B cell (primary cell): ENCODE data around the gene ROR2. TPM values are rescaled to one million over a fixed set of nuclear protein-coding genes. Genes with fewer than 3 reads are reported as not detected.

Experiments
- ATAC-seq: fragments of 200-7000 bp; cut with Tn5 transposase; one replicate; pipeline ENCODE4 v1.10.0; 2021; ENCODE audit warnings: low read depth, mild to moderate bottlenecking, moderate number of reproducible peaks, moderate library complexity
- CTCF ChIA-PET: fragments of 350-600 bp; sonication (Branson Sonifier 250); formaldehyde crosslinking; loops from one replicate; lab custom pipeline; 2021; ENCODE audit warnings: antibody characterized with exemption, inconsistent platforms; lab: Charles Lee
- POLR2A ChIA-PET: fragments of 350-600 bp; sonication (Branson Sonifier 250); formaldehyde crosslinking; loops from one replicate; lab custom pipeline; 2021; ENCODE audit warnings: antibody characterized with exemption; lab: Charles Lee
- DNase-seq: peaks from one replicate; pipeline ENCODE4 v3.0.0; 2013
- H2AFZ ChIP-seq: 2 replicates; pipeline ENCODE4 v1.6.1; 2012; ENCODE audit warnings: mild to moderate bottlenecking, low read depth, low read length; ENCODE audit not compliant: insufficient read depth, poor library complexity, severe bottlenecking
- H3K27ac ChIP-seq, 2 donors: 1 replicate in 1 of 2; 2 replicates in 1 of 2; pipeline ENCODE4 v1.5.1; 2012 to 2013; ENCODE audit warnings: low read length in 2 of 2, mild to moderate bottlenecking in 2 of 2, moderate library complexity in 1 of 2
- H3K27me3 ChIP-seq, 4 experiments: fragments of 200-600 bp in 1 of 4; sonication (generic) in 1 of 4; replicated peaks in 1 of 4; 1 replicate in 2 of 4; 2 replicates in 2 of 4; pipeline versions ENCODE4 v1.6.1 to v1.7.0; 2013 to 2016; ENCODE audit warnings: low read length in 3 of 4, mild to moderate bottlenecking in 2 of 4, mixed read lengths in 1 of 4, moderate library complexity in 1 of 4; ENCODE audit not compliant: insufficient read depth in 4 of 4, control insufficient read depth in 3 of 4; ENCODE audit errors: control extremely low read depth in 1 of 4
- H3K36me3 ChIP-seq, 2 experiments: replicated peaks in 1 of 2; 1 replicate in 1 of 2; 2 replicates in 1 of 2; pipeline versions ENCODE4 v1.6.1 to v1.7.1; 2013; ENCODE audit warnings: low read length in 1 of 2; ENCODE audit not compliant: insufficient read depth in 2 of 2, control insufficient read depth in 1 of 2; ENCODE audit errors: control extremely low read depth in 1 of 2, extremely low read depth in 1 of 2
- H3K4me1 ChIP-seq, 2 donors: fragments of 200-600 bp in 1 of 2; sonication (generic) in 1 of 2; 1 replicate in 1 of 2; 2 replicates in 1 of 2; pipeline versions ENCODE4 v1.5.1 to v1.6.1; 2013 to 2017; ENCODE audit warnings: low read length in 2 of 2; ENCODE audit not compliant: control insufficient read depth in 2 of 2, insufficient read depth in 2 of 2
- H3K4me2 ChIP-seq: replicated peaks from 2 replicates; pipeline ENCODE3; 2012; ENCODE audit warnings: mild to moderate bottlenecking, low read depth, low read length; ENCODE audit not compliant: poor library complexity, severe bottlenecking
- H3K4me3 ChIP-seq, 5 experiments: fragments of 200-600 bp in 1 of 5; sonication (generic) in 1 of 5; 1 replicate in 3 of 5; 2 replicates in 2 of 5; pipeline versions ENCODE4 v1.5.1 to v1.7.0; 2011 to 2016; ENCODE audit warnings: low read length in 4 of 5, mild to moderate bottlenecking in 4 of 5, low read depth in 2 of 5, control low read depth in 1 of 5, moderate library complexity in 1 of 5; ENCODE audit not compliant: insufficient read depth in 1 of 5; ENCODE audit errors: control extremely low read depth in 1 of 5, extremely low read depth in 1 of 5
- H3K79me2 ChIP-seq: fragments of 200-600 bp; sonication (generic); one replicate; pipeline ENCODE4 v1.6.0; 2016; ENCODE audit warnings: low read length; ENCODE audit not compliant: control insufficient read depth, insufficient read depth
- H3K9ac ChIP-seq: fragments of 200-600 bp; sonication (generic); 2 replicates; pipeline ENCODE4 v1.6.1; 2017; ENCODE audit warnings: mild to moderate bottlenecking, low read length, moderate library complexity
- H3K9me3 ChIP-seq, 3 donors: one replicate each; pipeline versions ENCODE4 v1.6.1 to v1.7.1; 2013; ENCODE audit warnings: low read length in 2 of 3; ENCODE audit not compliant: control insufficient read depth in 2 of 3, insufficient read depth in 1 of 3; ENCODE audit errors: control extremely low read depth in 1 of 3
- H4K20me1 ChIP-seq: 2 replicates; pipeline ENCODE4 v1.6.0; 2012; ENCODE audit warnings: mild to moderate bottlenecking, low read length; ENCODE audit not compliant: insufficient read depth, control insufficient read depth, poor library complexity, severe bottlenecking
- H3K27ac Mint-ChIP-seq: one replicate; pipeline ENCODE4 v1.8.0; 2021; ENCODE audit warnings: mixed read lengths
- H3K27me3 Mint-ChIP-seq: one replicate; pipeline ENCODE4 v1.8.0; 2021; ENCODE audit warnings: mixed read lengths
- H3K4me1 Mint-ChIP-seq: one replicate; pipeline ENCODE4 v1.8.0; 2021; ENCODE audit warnings: mixed read lengths
- H3K4me3 Mint-ChIP-seq: one replicate; pipeline ENCODE4 v1.8.0; 2021; ENCODE audit warnings: mixed read lengths
- H3K9me3 Mint-ChIP-seq: one replicate; pipeline ENCODE4 v1.8.0; 2022; ENCODE audit warnings: mixed read lengths; ENCODE audit not compliant: insufficient read depth
- CTCF ChIP-seq: fragments of 200-600 bp; IDR thresholded peaks from one replicate; pipeline ENCODE4 v1.8.0; 2022; ENCODE audit warnings: antibody characterized with exemption, mild to moderate bottlenecking
- EZH2 ChIP-seq: IDR thresholded peaks from 2 replicates; pipeline ENCODE4 v1.6.1; 2012; ENCODE audit warnings: borderline replicate concordance, low read depth, mild to moderate bottlenecking, moderate library complexity, low read length; ENCODE audit not compliant: insufficient read depth, poor library complexity, severe bottlenecking
- WGBS: methylation state at CpG from one replicate; pipeline ENCODE4 v1.1.5; 2013; ENCODE audit warnings: missing lambda C conversion rate; ENCODE audit not compliant: insufficient coverage; 5-methylcytosine and 5-hydroxymethylcytosine counted together
- intact Hi-C: fragments of 100-400 bp; cut with micrococcal nuclease; formaldehyde crosslinking; loops from one replicate; pipeline ENCODE4 v1.10.0; 2022
- polyA plus RNA-seq: library from polyadenylated mRNA; depleted of rRNA; stranded (reverse); fragments of >200 nt; gene quantifications from 2 replicates; pipeline ENCODE4 v1.2.3, GENCODE V29; 2012
- total RNA-seq, 2 donors: library from RNA; stranded (reverse); fragments of 120-200 nt in 1 of 2; gene quantifications; 1 replicate in 1 of 2; 2 replicates in 1 of 2; pipeline versions ENCODE4 v1.2.3 to v1.2.4, GENCODE V29; 2013 to 2022

The ROR2 gene
- total and polyA plus RNA-seq, 2 donors (not counting 1 experiment from before 2014, with no cell fraction given), result 0.21 to 0.49 TPM

- Histone ChIP-seq H3K36me3 (no peaks in the 10 kb centered on the region), H2AFZ (no peak overlapping the region), H3K79me2 (no peaks in the 10 kb centered on the region), H3K9me3 (no peaks in the 10 kb centered on the region), H3K27ac (no peak overlapping the region), H3K27me3 (no peaks in the 10 kb centered on the region), H3K4me2 (no peak overlapping the region), H4K20me1 (no peaks in the 10 kb centered on the region), H3K4me1 (peaks cover 3 to 6% of the 10 kb centered on the region in 2 donors), H3K4me3 (no peak overlapping the region), H3K9ac (no peak overlapping the region)
- intact Hi-C loops, result no loop called here
- no peak overlapping the region for H3K4me3 Mint-ChIP-seq
- ChIA-PET POLR2A (no interaction called here), CTCF (no interaction called here)
- WGBS, result 63% methylated on average over 2 of the region's 3 CpGs
- TF ChIP-seq EZH2 (no peak), CTCF (no peak)
- no peak overlapping the region for H3K27ac Mint-ChIP-seq
- H3K4me1 Mint-ChIP-seq, result peaks cover 22% of the 10 kb centered on the region
- ATAC-seq (no peak), DNase-seq (no peak)
- peaks cover 18% of the 10 kb centered on the region for H3K27me3 Mint-ChIP-seq
- no peaks in the 10 kb centered on the region for H3K9me3 Mint-ChIP-seq
Measured at GRCh38 chr9:91834740-91835139, 115.3 kb downstream of the ROR2 start.

DNA sequence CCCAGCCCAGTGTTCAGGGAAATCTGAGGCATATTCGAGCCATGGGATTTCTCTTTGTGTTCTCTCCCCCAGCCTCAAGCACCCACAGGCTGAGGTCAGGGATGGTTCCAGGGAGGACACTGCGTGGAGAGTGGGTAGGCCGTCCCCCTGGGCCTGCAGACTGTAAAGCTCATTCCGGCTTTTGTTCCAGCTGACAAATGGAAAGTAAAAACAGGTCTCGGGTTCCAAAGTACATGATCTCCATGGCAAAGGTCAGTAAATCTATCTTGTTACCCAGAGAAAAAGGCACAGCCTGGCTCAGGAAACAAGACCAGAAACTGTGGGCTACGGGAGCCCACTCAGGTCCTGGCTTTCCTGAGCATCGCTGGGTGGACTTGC is 116.2 kb downstream of the ROR2 start:
- Histone ChIP-seq H3K9me3 (no peaks in the 10 kb centered on the region), H3K4me2 (no peak overlapping the region), H2AFZ (no peak overlapping the region), H3K36me3 (no peaks in the 10 kb centered on the region), H3K79me2 (no peaks in the 10 kb centered on the region), H3K9ac (no peak overlapping the region), H3K27ac (no peak overlapping the region), H3K27me3 (no peaks in the 10 kb centered on the region), H3K4me1 (peaks cover 0 to 6% of the 10 kb centered on the region in 2 donors), H3K4me3 (no peak overlapping the region), H4K20me1 (no peaks in the 10 kb centered on the region)
- CTCF ChIA-PET, result no interaction called here
- peaks cover 13% of the 10 kb centered on the region for H3K27me3 Mint-ChIP-seq
- DNase-seq, result no peak
- no peak for ATAC-seq
- H3K4me1 Mint-ChIP-seq, result peaks cover 17% of the 10 kb centered on the region
- no peaks in the 10 kb centered on the region for H3K9me3 Mint-ChIP-seq
- TF ChIP-seq EZH2, result no peak
- TF ChIP-seq CTCF, result no peak
- intact Hi-C loops, result no loop called here
- POLR2A ChIA-PET, result no interaction called here
- no peak overlapping the region for H3K27ac Mint-ChIP-seq
- no peak overlapping the region for H3K4me3 Mint-ChIP-seq
- WGBS, result 88% methylated on average over 7 of the region's 7 CpGs
